AG04450 (cell line): ENCODE results near the gene RIPPLY1. TPM values are rescaled to one million over a fixed set of nuclear protein-coding genes. Genes with fewer than 3 reads are reported as not detected.

Experiments used
- CTCF ChIA-PET: fragments of 300-600, 350-600 bp; formaldehyde crosslinking; extraction: SDS; loops from one replicate; lab custom pipeline; 2022; ENCODE audit warnings: antibody characterized with exemption, inconsistent platforms; lab: Charles Lee
- POLR2A ChIA-PET: fragments of 350-600 bp; formaldehyde crosslinking; extraction: SDS; loops from one replicate; lab custom pipeline; 2021; ENCODE audit warnings: antibody characterized with exemption, inconsistent platforms; lab: Yijun Ruan, JAX
- DNase-seq: peaks from one replicate; pipeline ENCODE4 v3.0.0-alpha.2; 2011; ENCODE audit warnings: low read depth, low spot score
- H3K27ac ChIP-seq: one replicate; pipeline ENCODE4 v1.5.1; 2012; ENCODE audit warnings: low read depth, low read length, control low read depth
- H3K27me3 ChIP-seq: one replicate; pipeline ENCODE4 v1.6.0; 2012; ENCODE audit warnings: low read length; ENCODE audit not compliant: control insufficient read depth, insufficient read depth
- H3K4me3 ChIP-seq: 2 replicates; pipeline ENCODE4 v1.5.1; 2011; ENCODE audit warnings: mild to moderate bottlenecking, low read depth, low read length, control low read depth
- H3K9me3 ChIP-seq: 2 replicates; pipeline ENCODE4 v1.5.1; 2012; ENCODE audit warnings: low read length; ENCODE audit not compliant: control insufficient read depth, insufficient read depth
- CTCF ChIP-seq: IDR thresholded peaks from 2 replicates; pipeline ENCODE4 v1.5.1; 2011; ENCODE audit warnings: low read depth, low read length, control low read depth, inconsistent platforms
- polyA plus RNA-seq: library from polyadenylated mRNA; depleted of rRNA; stranded (reverse); fragments of >200 nt; gene quantifications from 2 replicates; pipeline ENCODE4 v1.2.3, GENCODE V29; 2011

The RIPPLY1 gene
- polyA plus RNA-seq, 1 experiment = not detected

DNA sequence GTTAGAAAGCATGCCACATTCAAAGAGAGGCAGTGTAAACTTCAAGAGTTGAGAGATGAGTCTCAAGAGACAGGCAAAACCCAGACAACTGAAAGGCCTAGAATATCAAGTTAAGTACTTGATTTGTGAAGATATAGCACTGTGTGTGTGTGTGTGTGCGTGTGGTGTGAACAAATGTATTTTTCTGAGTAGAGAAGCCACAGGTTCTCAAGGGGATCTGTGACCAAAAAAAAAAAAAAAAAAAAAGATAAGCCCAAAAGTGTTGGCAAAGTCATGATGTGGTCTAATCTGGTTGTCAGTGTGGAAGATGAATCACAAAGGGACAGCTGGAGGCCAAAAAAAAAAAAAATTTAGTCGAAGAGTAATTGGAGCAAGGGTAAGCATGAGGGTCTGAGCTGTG lies 3.9 kb downstream of the RIPPLY1 start:
- no peak for DNase-seq
- ChIA-PET CTCF (interaction anchor here (0.8 to 6.3 kb wide), 4 partner anchors 38 to 61 kb away, joined by 3 to 47 read pairs (median 4); no protein-coding TSS in a partner anchor), POLR2A (no interaction called here)

DNA sequence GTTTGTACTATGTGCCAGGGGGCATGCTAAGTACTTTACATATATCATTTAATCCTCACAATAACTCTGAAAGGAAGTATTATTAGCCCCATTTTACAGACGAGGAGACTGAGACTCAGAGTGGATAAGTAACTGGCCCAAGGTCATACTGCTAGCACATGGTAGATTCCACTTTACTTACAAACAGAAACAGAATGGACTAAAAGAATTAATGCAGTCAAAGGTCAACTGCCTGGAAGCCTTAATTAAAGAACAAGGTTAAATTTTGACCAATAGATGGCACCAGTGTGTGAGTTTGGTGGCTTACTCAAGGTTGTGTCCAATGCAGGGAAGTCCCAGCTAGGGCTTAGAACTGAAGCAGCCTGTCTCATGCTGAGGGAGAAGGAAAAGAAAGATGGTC lies 4.7 kb downstream of the RIPPLY1 start:
- DNase-seq = no peak
- no peak overlapping the region for H3K27ac ChIP-seq
- no peaks in the 10 kb centered on the region for H3K9me3 ChIP-seq
- ChIA-PET CTCF (interaction anchor here (0.8 to 6.3 kb wide), 12 partner anchors 11 to 101 kb away, joined by 3 to 47 read pairs (median 3); no protein-coding TSS in a partner anchor), POLR2A (no interaction called here)
- H3K4me3 ChIP-seq = no peak overlapping the region
- no peaks in the 10 kb centered on the region for H3K27me3 ChIP-seq
- peak; percentile 39 for TF ChIP-seq CTCF

More for the DNA sequence above, 3.9 kb downstream of the RIPPLY1 start:
- Histone ChIP-seq H3K9me3 (no peaks in the 10 kb centered on the region), H3K4me3 (no peak overlapping the region), H3K27me3 (no peaks in the 10 kb centered on the region), H3K27ac (no peak overlapping the region)
- no peak for TF ChIP-seq CTCF

- ChIA-PET POLR2A (no interaction called here), CTCF (interaction anchor here (1.0 to 6.3 kb wide), 6 partner anchors 14 to 102 kb away, joined by 3 to 47 read pairs (median 4); no protein-coding TSS in a partner anchor)
- H3K4me3 ChIP-seq = no peak overlapping the region
- TF ChIP-seq CTCF = no peak
- no peak overlapping the region for H3K27ac ChIP-seq
- H3K27me3 ChIP-seq = no peaks in the 10 kb centered on the region
- no peaks in the 10 kb centered on the region for H3K9me3 ChIP-seq
- DNase-seq = no peak
These were observed 5.9 kb downstream of the RIPPLY1 start for GRCh38 chrX:106897259-106897658.

DNA sequence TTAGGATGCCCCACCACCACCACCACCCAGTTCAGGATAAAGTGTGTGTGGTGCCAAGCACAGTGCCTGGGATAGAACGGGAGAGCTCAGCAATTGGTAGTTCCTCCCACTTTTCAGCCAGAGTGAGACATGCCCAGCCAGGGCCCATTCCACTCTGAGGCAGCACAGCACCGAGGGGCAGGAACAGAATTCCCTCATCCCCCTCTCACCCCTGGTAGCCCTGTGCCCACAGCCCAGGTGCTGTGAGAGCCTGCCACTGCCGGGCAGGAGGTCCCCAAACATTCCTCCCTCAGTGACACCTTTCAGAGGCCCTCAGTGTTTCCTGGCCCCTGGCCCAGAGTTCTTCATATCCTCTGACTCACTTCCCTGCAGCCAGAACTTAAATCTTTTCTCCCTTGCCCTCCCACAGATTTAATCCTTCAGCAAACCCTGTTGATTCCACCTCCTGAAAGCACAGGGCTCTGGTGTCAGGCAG lies 8.1 kb downstream of the RIPPLY1 start:
- DNase-seq = peak; percentile 29
- H3K27ac ChIP-seq = peak overlapping the region; percentile 47
- POLR2A ChIA-PET = no interaction called here

More for the DNA sequence above, 8.1 kb downstream of the RIPPLY1 start:
- Histone ChIP-seq H3K9me3 (no peaks in the 10 kb centered on the region), H3K27me3 (no peaks in the 10 kb centered on the region), H3K4me3 (no peak overlapping the region)
- CTCF ChIA-PET = interaction anchor here (0.8 to 3.4 kb wide), 25 partner anchors 8 to 999 kb away, joined by 3 to 34 read pairs (median 4); partner anchors contain the start of genes RBM41 and RIPPLY1
- no peak for TF ChIP-seq CTCF
